ENCODE data around the gene NIM1K. TPM values are rescaled to one million over a fixed set of nuclear protein-coding genes. Genes with fewer than 3 reads are reported as not detected.
"Not testable (repeated sequence)": the region's sequence is repeated elsewhere in the genome, so short reads cannot be mapped to it uniquely, and the experiment has no call there.

The NIM1K gene
- total and polyA plus RNA-seq, 2 donors (not counting 1 experiment from before 2014, with no cell fraction given): 1.7 to 14.7 TPM

- Histone ChIP-seq H3K27ac (ENCODE audit: insufficient read depth, low read length) (no peak overlapping the region), H3K9ac (ENCODE audit: insufficient read depth, low read length) (no peak overlapping the region), H3K4me2 (ENCODE audit: extremely low read depth, insufficient read depth, low read length) (no peak overlapping the region), H3K4me3 (replicated peaks in 1 of 4; ENCODE audit: control extremely low read depth in 1 of 4, insufficient read depth in 1 of 4, low read depth in 3 of 4, low read length in 4 of 4) (no peak overlapping the region), H3K4me1 (ENCODE audit: control insufficient read depth, extremely low read depth, insufficient read depth, low read length) (peaks cover 4% of the 10 kb centered on the region), H3K36me3 (ENCODE audit: control insufficient read depth, insufficient read depth, low read length) (no peaks in the 10 kb centered on the region), H3K79me2 (ENCODE audit: control insufficient read depth, insufficient read depth, low read length) (no peaks in the 10 kb centered on the region), H3K9me3 (ENCODE audit: control insufficient read depth, insufficient read depth, low read depth, low read length) (no peaks in the 10 kb centered on the region), H2AFZ (ENCODE audit: low read length) (no peak overlapping the region), H4K20me1 (ENCODE audit: control insufficient read depth, extremely low read depth, insufficient read depth, low read length) (no peaks in the 10 kb centered on the region), H3K27me3 (ENCODE audit: control insufficient read depth, insufficient read depth, low read length) (no peaks in the 10 kb centered on the region)
- DNase-seq (ENCODE audit: low read depth in 2 of 2): no peak
- TF ChIP-seq, protein P1, sequence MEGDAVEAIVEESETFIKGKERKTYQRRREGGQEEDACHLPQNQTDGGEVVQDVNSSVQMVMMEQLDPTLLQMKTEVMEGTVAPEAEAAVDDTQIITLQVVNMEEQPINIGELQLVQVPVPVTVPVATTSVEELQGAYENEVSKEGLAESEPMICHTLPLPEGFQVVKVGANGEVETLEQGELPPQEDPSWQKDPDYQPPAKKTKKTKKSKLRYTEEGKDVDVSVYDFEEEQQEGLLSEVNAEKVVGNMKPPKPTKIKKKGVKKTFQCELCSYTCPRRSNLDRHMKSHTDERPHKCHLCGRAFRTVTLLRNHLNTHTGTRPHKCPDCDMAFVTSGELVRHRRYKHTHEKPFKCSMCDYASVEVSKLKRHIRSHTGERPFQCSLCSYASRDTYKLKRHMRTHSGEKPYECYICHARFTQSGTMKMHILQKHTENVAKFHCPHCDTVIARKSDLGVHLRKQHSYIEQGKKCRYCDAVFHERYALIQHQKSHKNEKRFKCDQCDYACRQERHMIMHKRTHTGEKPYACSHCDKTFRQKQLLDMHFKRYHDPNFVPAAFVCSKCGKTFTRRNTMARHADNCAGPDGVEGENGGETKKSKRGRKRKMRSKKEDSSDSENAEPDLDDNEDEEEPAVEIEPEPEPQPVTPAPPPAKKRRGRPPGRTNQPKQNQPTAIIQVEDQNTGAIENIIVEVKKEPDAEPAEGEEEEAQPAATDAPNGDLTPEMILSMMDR (conservative IDR thresholded peaks at IDR 0.05 in 1 of 2, IDR thresholded peaks at IDR 0.05 in 1 of 2; ENCODE audit: low read depth in 1 of 2, low read length in 2 of 2): no peak
- TF ChIP-seq EZH2 (IDR thresholded peaks at IDR 0.05; ENCODE audit: low read length, missing control alignments): no peak
Measured at GRCh38 chr5:43195670-43196265, 3.7 kb downstream of the NIM1K start.

- Histone ChIP-seq H3K9me3 (ENCODE audit: control insufficient read depth, insufficient read depth, low read depth, low read length) (no peaks in the 10 kb centered on the region), H3K27ac (ENCODE audit: insufficient read depth, low read length) (no peak overlapping the region), H3K27me3 (ENCODE audit: control insufficient read depth, insufficient read depth, low read length) (no peaks in the 10 kb centered on the region), H4K20me1 (ENCODE audit: control insufficient read depth, extremely low read depth, insufficient read depth, low read length) (no peaks in the 10 kb centered on the region), H3K4me2 (ENCODE audit: extremely low read depth, insufficient read depth, low read length) (no peak overlapping the region), H3K36me3 (ENCODE audit: control insufficient read depth, insufficient read depth, low read length) (no peaks in the 10 kb centered on the region), H3K4me1 (ENCODE audit: control insufficient read depth, extremely low read depth, insufficient read depth, low read length) (peaks cover 3% of the 10 kb centered on the region), H3K79me2 (ENCODE audit: control insufficient read depth, insufficient read depth, low read length) (no peaks in the 10 kb centered on the region), H3K4me3 (replicated peaks in 1 of 4; ENCODE audit: control extremely low read depth in 1 of 4, insufficient read depth in 1 of 4, low read depth in 3 of 4, low read length in 4 of 4) (no peak overlapping the region), H2AFZ (ENCODE audit: low read length) (no peak overlapping the region), H3K9ac (ENCODE audit: insufficient read depth, low read length) (no peak overlapping the region)
- DNase-seq (ENCODE audit: low read depth in 2 of 2): no peak
- TF ChIP-seq, protein P1 (conservative IDR thresholded peaks at IDR 0.05 in 1 of 2, IDR thresholded peaks at IDR 0.05 in 1 of 2; ENCODE audit: low read depth in 1 of 2, low read length in 2 of 2): no peak
- no peak for TF ChIP-seq EZH2 (IDR thresholded peaks at IDR 0.05; ENCODE audit: low read length, missing control alignments)
Measured at GRCh38 chr5:43197535-43197934, 5.5 kb downstream of the NIM1K start.

DNA sequence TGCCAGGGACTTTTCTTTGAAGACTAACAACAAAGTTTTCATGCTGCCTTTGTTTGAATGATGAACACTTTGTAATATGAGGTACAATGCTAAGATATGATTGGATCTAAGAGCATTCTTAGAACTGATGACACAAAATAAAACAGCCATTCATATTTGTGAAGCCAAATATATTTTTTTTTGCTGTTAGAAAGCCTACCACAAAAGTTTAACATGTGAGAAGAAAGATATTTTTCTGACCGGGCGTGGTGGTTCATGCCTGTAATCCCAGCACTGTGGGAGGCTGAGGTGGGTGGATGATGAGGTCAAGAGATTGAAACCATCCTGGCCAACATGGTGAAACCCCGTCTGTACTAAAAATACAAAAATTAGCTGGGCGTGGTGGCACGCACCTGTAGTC is 9.4 kb downstream of the NIM1K start:
- not testable (repeated sequence) for H3K79me2 ChIP-seq (ENCODE audit: control insufficient read depth, insufficient read depth, low read length)

More for the DNA sequence above, 9.4 kb downstream of the NIM1K start:
- H3K9ac ChIP-seq (ENCODE audit: insufficient read depth, low read length); H3K27ac ChIP-seq (ENCODE audit: insufficient read depth, low read length); H3K36me3 ChIP-seq (ENCODE audit: control insufficient read depth, insufficient read depth, low read length); H4K20me1 ChIP-seq (ENCODE audit: control insufficient read depth, extremely low read depth, insufficient read depth, low read length); H2AFZ ChIP-seq (ENCODE audit: low read length); H3K27me3 ChIP-seq (ENCODE audit: control insufficient read depth, insufficient read depth, low read length); DNase-seq (ENCODE audit: low read depth in 2 of 2); H3K4me1 ChIP-seq (ENCODE audit: control insufficient read depth, extremely low read depth, insufficient read depth, low read length); H3K9me3 ChIP-seq (ENCODE audit: control insufficient read depth, insufficient read depth, low read depth, low read length); H3K4me3 ChIP-seq (replicated peaks in 1 of 4; ENCODE audit: control extremely low read depth in 1 of 4, insufficient read depth in 1 of 4, low read depth in 3 of 4, low read length in 4 of 4); H3K4me2 ChIP-seq (ENCODE audit: extremely low read depth, insufficient read depth, low read length): not testable (repeated sequence)

All from fibroblast of lung (primary cell).